GM23248 (cell line): ENCODE data around the gene SBNO2. TPM values are rescaled to one million over a fixed set of nuclear protein-coding genes. Genes with fewer than 3 reads are reported as not detected.

ENCODE experiments used
- DNase-seq: peaks from one replicate; pipeline ENCODE4 v3.0.0-alpha.2; 2015
- H2AFZ ChIP-seq: fragments of 200-600 bp; sonication (generic); 2 replicates; pipeline ENCODE4 v1.6.1; 2016; ENCODE audit warnings: antibody characterized with exemption
- H3F3A ChIP-seq: fragments of 200-600 bp; sonication (generic); 2 replicates; pipeline ENCODE4 v1.6.1; 2016; ENCODE audit warnings: mild to moderate bottlenecking, antibody characterized with exemption, mixed run types; ENCODE audit not compliant: insufficient read depth
- H3K27ac ChIP-seq: fragments of 200-600 bp; sonication (generic); 2 replicates; pipeline ENCODE4 v1.5.1; 2016; ENCODE audit warnings: mild to moderate bottlenecking
- H3K27me3 ChIP-seq: fragments of 200-600 bp; sonication (generic); replicated peaks from 2 replicates; pipeline ENCODE4 v1.6.1; 2016; ENCODE audit warnings: mild to moderate bottlenecking; ENCODE audit not compliant: insufficient read depth
- H3K36me3 ChIP-seq: fragments of 200-600 bp; sonication (generic); 2 replicates; pipeline ENCODE4 v1.6.1; 2016; ENCODE audit warnings: low read depth, mild to moderate bottlenecking
- H3K4me1 ChIP-seq: fragments of 200-600 bp; sonication (generic); 2 replicates; pipeline ENCODE4 v1.6.1; 2016; ENCODE audit warnings: mild to moderate bottlenecking; ENCODE audit not compliant: insufficient read depth
- H3K4me2 ChIP-seq: fragments of 200-600 bp; sonication (generic); one replicate; pipeline ENCODE4 v1.6.1; 2016; ENCODE audit warnings: mild to moderate bottlenecking; ENCODE audit not compliant: unreplicated experiment
- H3K4me3 ChIP-seq: fragments of 200-600 bp; sonication (generic); 2 replicates; pipeline ENCODE4 v1.5.1; 2016; ENCODE audit warnings: mild to moderate bottlenecking
- H3K79me2 ChIP-seq: fragments of 200-600 bp; sonication (generic); 2 replicates; pipeline ENCODE4 v1.6.1; 2016; ENCODE audit warnings: mild to moderate bottlenecking; ENCODE audit not compliant: insufficient read depth
- H3K9ac ChIP-seq: fragments of 200-600 bp; sonication (generic); 2 replicates; pipeline ENCODE4 v1.6.1; 2016; ENCODE audit warnings: mild to moderate bottlenecking
- H3K9me2 ChIP-seq: fragments of 200-600 bp; sonication (generic); 2 replicates; pipeline ENCODE4 v1.6.1; 2016; ENCODE audit warnings: mixed run types, mild to moderate bottlenecking, moderate library complexity; ENCODE audit not compliant: insufficient read depth
- H3K9me3 ChIP-seq: fragments of 200-600 bp; sonication (generic); one replicate; pipeline ENCODE4 v1.6.1; 2017; ENCODE audit warnings: low read depth
- H4K20me1 ChIP-seq: fragments of 200-600 bp; sonication (generic); 2 replicates; pipeline ENCODE4 v1.6.0; 2016; ENCODE audit not compliant: insufficient read depth
- EZH2 ChIP-seq: fragments of 200-600 bp; sonication (generic); IDR thresholded peaks from 2 replicates; pipeline ENCODE4 v1.6.1; 2018; ENCODE audit warnings: antibody characterized with exemption, mild to moderate bottlenecking; ENCODE audit not compliant: insufficient read depth, poor library complexity, severe bottlenecking
- EZH2phosphoT487 ChIP-seq: fragments of 200-600 bp; sonication (generic); IDR thresholded peaks from 2 replicates; pipeline ENCODE4 v1.6.1; 2018; ENCODE audit warnings: antibody characterized with exemption, moderate library complexity, mild to moderate bottlenecking, low read depth; ENCODE audit not compliant: insufficient read depth
- WGBS, 2 experiments: methylation state at CpG; one replicate each; pipeline ENCODE4 v1.1.6; 2015 to 2017; ENCODE audit warnings: low lambda C conversion rate in 2 of 2, low coverage in 1 of 2; ENCODE audit errors: missing lambda C conversion rate in 2 of 2; 5-methylcytosine and 5-hydroxymethylcytosine counted together
- in situ Hi-C: fragments of 300-500 bp; cut with MboI; formaldehyde crosslinking; loops from 2 replicates; pipeline ENCODE4 v1.15.0; 2020
- polyA plus RNA-seq: library from polyadenylated mRNA; unstranded; fragments of >200 nt; fragmentation: Nextera tagmentation; extraction: Ambion mirVana; gene quantifications from 2 replicates; pipeline ENCODE4 v1.2.1, GENCODE V29; 2016
- total RNA-seq: library from RNA; depleted of rRNA; stranded (reverse); fragments of >200 nt; shearing (Covaris generic); gene quantifications from 2 replicates; pipeline ENCODE4 v1.2.3, GENCODE V29; 2014

Gene SBNO2
- total and polyA plus RNA-seq, 2 experiments from 2014 or later: 7.5 to 70.4 TPM

GRCh38 chr19:1105873-1106840 lies 67.9 kb downstream of the SBNO2 start:
- Histone ChIP-seq H3K9me2 (no peaks in the 10 kb centered on the region), H3K4me1 (peaks cover 19% of the 10 kb centered on the region), H3K36me3 (no peaks in the 10 kb centered on the region; the same call in 1 of the 2 replicates), H3K79me2 (0 out of 2 replicates have a peak, but pooled peaks cover 5% of the 10 kb centered on the region), H3K27me3 (no peaks in the 10 kb centered on the region), H3K27ac (no peak overlapping the region), H3F3A (peaks cover 20% of the 10 kb centered on the region; the same call in 1 of the 2 replicates), H3K9me3 (no peaks in the 10 kb centered on the region), H4K20me1 (no peaks in the 10 kb centered on the region), H2AFZ (no peak overlapping the region), H3K4me2 (no peak overlapping the region), H3K9ac (peak overlapping the region; percentile 88; the same call in 1 of the 2 replicates), H3K4me3 (peak overlapping the region; percentile 71; the same call in 1 of the 2 replicates)
- peak; percentile 31 for DNase-seq
- 90 to 91% methylated on average over 28 to 32 of the region's 32 CpGs for WGBS, 2 experiments
- in situ Hi-C loops: no loop called here
- TF ChIP-seq EZH2 (no peak), EZH2phosphoT487 (no peak)

- H3K9me2 ChIP-seq: no peaks in the 10 kb centered on the region
- peak overlapping the region; percentile 88 for H3K9ac ChIP-seq
- H2AFZ ChIP-seq: no peak overlapping the region
- peak overlapping the region; percentile 87 for H3K27ac ChIP-seq
- no peaks in the 10 kb centered on the region for H4K20me1 ChIP-seq
- 15 to 20% methylated on average over 41 to 69 of the region's 69 CpGs for WGBS, 2 experiments
- peak overlapping the region; percentile 78 for H3K4me2 ChIP-seq
- in situ Hi-C loops: no loop called here
- 0 out of 2 replicates have a peak, but pooled peaks cover 5% of the 10 kb centered on the region for H3K79me2 ChIP-seq
- TF ChIP-seq EZH2 (no peak), EZH2phosphoT487 (no peak)
- no peaks in the 10 kb centered on the region; the same call in 1 of the 2 replicates for H3K36me3 ChIP-seq
- peak overlapping the region; percentile 71 for H3K4me3 ChIP-seq
- H3F3A ChIP-seq: peaks cover 26% of the 10 kb centered on the region; the same call in 1 of the 2 replicates
- no peaks in the 10 kb centered on the region for H3K9me3 ChIP-seq
- peaks cover 19% of the 10 kb centered on the region for H3K4me1 ChIP-seq
- no peaks in the 10 kb centered on the region for H3K27me3 ChIP-seq
- DNase-seq: peak; percentile 72
These were observed 68.8 kb downstream of the SBNO2 start for GRCh38 chr19:1105008-1105872.

- 2% methylated on average over 34 to 56 of the region's 93 CpGs for whole genome bisulfite sequencing, 2 experiments
- H3K36me3 ChIP-seq: no peaks in the 10 kb centered on the region; the same call in 1 of the 2 replicates
- H3K9ac ChIP-seq: peak overlapping the region; percentile 88
- peaks cover 33% of the 10 kb centered on the region for H3F3A ChIP-seq
- TF ChIP-seq EZH2 (no peak), EZH2phosphoT487 (no peak)
- no peaks in the 10 kb centered on the region for H3K9me2 ChIP-seq
- H3K4me2 ChIP-seq: peak overlapping the region; percentile 78
- DNase-seq: peak; percentile 89
- H3K79me2 ChIP-seq: 0 out of 2 replicates have a peak, but pooled peaks cover 5% of the 10 kb centered on the region
- no peaks in the 10 kb centered on the region for H4K20me1 ChIP-seq
- H2AFZ ChIP-seq: no peak overlapping the region
- H3K27ac ChIP-seq: peak overlapping the region; percentile 87
- no peaks in the 10 kb centered on the region for H3K27me3 ChIP-seq
- H3K4me1 ChIP-seq: peaks cover 23% of the 10 kb centered on the region
- H3K9me3 ChIP-seq: no peaks in the 10 kb centered on the region
- H3K4me3 ChIP-seq: peak overlapping the region; percentile 71
- in situ Hi-C loops: no loop called here
These were observed 69.6 kb downstream of the SBNO2 start for GRCh38 chr19:1104311-1105007.
